GM21619 (cell line): Measurements from ENCODE around the gene RGS6.

Experiments
- ATAC-seq: cut with Tn5 transposase; IDR thresholded peaks from one replicate; pipeline ENCODE4 v1.9.1; 2021; ENCODE audit not compliant: unreplicated experiment

RGS6 gene

GRCh38 chr14:72063761-72064282 is 131.6 kb downstream of the RGS6 start:
- ATAC-seq = no peak

DNA sequence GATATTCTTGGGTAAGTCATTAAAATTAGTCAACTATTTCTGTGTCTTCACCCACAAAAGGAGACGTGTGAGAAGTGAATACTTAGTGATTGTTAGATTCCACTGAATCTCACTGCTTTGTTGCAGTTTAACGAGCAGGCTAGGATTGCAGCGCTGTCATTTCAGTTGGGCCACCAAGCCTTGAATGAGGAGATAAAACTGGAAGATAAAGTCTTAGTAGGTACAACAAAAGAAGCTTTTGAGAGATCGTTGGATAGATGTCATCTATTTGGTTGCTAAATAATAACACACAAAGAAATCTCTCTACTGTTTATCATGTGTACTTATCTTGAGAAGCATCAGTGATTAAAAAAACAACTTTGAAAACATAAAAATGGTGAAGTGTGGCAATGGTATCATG is 132.3 kb downstream of the RGS6 start:
- ATAC-seq = no peak

DNA sequence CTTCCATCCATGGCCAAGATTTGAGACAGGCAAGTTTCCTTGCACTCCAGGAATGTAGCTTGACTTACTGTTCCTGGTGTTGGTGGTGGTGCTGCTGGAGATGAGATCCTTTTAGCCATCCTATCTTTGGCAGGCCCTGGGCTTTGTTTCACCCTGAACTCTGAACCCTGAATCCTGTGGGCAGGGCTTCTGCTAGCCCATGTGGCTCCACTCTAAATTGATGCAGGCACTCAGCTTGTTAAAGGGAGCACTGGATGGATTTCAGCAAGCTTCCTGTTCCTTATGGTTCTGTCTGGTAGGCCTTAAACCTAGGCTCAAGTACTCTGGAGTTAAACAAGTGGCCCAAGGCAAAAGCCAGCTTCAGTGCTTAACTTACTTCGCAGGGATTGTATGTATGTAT is 138.2 kb downstream of the RGS6 start:
- ATAC-seq = no peak

DNA sequence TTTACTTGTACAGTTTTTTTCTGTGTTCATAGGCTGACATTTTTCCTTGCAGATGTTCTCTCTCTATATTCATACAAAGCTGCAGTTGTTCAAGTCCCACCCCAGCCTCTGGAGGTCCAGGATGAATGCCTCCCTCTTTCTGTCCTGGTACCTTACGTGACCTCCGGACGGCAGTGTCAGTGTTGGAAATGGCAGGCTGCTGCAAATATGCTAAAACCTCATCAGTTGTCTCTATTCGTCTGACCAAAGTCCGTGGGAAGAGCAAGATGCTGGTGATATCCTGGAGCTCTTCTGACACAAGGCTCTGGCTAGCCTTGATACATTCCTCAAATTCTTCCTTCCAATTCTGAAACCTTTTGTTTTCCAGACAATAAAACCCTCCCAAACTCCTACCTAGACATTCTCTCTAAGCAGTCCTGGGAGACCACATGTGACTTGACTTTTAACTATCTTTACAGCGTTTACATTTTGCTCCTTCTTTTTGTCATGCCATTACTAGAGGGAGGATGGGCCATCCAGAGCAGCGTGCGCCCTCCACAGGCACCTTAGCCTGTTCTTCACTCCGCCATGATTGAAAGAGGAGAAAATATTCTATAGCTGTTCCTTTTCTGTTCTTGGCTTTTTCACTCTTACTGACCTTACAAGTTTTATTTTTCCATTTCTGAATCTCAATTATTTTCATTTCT is 143.6 kb downstream of the RGS6 start:
- ATAC-seq = no peak

- no peak for ATAC-seq
These were observed 148.9 kb downstream of the RGS6 start for GRCh38 chr14:72081137-72081536.

DNA sequence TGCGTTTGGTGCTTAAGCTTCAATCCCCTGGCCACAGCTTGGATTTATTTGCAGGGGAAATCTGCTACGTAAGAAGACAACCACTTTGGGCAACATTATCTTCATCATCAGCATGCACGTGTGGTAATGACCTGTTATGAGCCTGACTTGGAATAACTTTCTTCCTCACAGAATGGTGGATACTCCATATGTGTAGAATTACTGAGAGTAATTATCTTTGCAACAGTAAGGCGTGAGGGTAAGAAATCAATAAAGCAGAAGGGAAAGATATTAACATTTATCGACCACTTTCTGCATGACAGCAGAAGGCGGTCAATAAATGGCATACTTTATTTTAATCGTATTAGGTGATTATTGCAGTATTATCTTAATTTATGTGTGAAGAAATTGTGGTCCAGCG is 152.7 kb downstream of the RGS6 start:
- no peak for ATAC-seq

DNA sequence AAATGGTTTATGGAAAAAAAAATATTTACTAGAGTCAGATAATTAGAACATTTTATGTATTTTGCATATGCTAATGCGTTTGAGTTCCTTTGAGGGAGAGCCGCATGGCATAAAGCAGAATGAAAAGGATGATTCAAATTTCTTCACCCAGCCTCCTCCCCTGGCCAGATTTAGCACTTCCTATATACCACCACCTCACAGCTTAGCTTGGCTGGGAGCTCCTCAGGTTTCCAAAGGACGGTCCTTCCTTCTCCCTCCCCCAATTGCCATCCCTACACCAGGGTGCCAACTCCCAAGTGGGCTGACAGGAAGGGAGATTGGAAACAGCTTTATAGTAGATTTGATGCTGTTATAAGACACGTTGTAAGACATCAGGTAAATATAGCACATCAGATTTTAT is 157.4 kb downstream of the RGS6 start:
- ATAC-seq = no peak

GRCh38 chr14:72094844-72095582 is 162.8 kb downstream of the RGS6 start:
- no peak for ATAC-seq

DNA sequence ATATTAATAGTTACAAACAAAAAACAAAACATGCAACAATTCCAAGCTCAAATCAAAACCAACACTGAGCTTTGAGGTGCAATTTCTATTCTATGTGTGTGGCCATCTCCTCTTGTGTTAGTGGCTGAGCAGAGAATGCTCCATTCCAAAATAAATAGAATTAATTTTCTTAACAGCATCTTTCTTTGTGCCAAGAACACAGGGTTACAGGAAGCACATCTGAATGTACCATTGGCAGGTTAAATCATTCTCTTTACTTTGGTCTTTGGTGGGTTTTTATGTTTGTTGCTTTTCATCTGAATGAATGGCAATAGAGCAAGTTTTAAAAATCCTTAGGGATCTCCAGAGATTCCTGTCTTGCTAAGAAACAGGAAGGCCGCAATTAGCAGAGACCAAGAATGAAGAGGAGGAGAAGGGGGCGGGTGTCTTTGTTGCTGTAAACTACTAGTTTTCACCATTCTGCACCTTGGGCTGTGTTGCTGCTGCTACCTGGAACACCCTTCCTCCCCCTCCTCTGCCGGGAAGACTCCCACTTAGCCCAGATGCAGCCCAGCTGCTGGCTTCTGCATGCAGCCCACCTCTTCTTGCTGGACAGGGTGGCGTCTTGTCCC is 165.0 kb downstream of the RGS6 start:
- no peak for ATAC-seq

- no peak for ATAC-seq
These were observed 166.0 kb downstream of the RGS6 start for GRCh38 chr14:72098210-72098609.

DNA sequence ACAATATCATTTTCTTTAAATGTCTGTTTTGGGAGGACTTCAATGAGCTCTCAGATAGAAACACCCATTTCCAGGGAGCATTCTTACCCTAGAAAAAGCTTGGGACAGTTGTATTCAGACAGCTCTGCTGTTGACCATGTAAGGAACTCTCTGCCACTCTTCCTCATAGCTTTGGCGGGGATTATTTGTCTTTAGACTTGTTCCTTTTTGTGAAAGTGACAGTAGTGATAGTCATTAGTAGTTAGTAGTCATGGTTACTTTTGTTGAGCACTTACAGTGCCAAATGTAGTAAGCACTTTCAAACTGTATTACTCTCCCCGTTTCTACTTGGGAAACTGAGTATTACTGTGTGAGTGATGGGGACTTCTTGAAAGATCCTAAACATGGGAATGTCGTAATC is 167.3 kb downstream of the RGS6 start:
- ATAC-seq = no peak

GRCh38 chr14:72104011-72104613 is 171.9 kb downstream of the RGS6 start:
- ATAC-seq = no peak

GRCh38 chr14:72111911-72112310 is 179.7 kb downstream of the RGS6 start:
- ATAC-seq = no peak

DNA sequence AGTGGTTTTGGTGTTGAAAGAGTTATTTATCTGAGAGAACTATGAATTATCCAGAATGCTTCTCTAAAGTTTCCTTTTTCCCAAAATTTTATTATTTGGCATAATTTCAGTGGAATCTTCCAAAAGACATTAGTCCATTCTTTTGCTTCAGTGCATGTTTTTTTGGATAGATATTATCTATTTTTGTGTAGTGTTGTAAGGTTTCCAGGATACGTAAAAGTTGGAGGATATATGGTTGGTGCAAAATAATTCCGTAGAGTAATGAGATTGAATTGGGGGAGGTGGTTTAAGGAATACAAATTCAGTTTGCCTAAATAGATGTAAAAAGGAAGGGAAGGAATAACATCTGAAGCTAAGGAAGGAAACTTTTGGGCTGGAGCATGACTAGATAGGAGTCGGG is 186.6 kb downstream of the RGS6 start:
- no peak for ATAC-seq

GRCh38 chr14:72120315-72120714 is 188.1 kb downstream of the RGS6 start:
- ATAC-seq = no peak

- no peak for ATAC-seq
These were observed 191.5 kb downstream of the RGS6 start for GRCh38 chr14:72123755-72124154.

DNA sequence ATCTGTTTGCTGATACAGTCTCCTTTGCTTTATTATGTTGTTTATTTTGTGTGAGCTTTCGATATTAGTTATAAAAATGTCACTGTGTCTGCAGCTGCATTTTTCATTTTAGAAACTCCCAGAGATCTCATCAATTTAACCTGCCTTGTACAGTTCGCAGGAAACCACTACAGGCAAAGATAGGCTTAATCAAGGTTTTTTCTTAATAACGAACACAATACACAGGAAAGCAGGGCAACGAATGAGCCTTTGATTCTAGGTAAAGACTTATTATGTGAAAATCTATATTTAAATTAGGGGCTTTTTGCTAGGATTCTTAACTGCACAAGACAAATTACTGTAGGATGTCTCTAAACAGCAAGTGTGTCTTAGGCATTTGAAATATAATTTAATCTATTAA is 191.9 kb downstream of the RGS6 start:
- no peak for ATAC-seq

GRCh38 chr14:72126091-72126490 is 193.9 kb downstream of the RGS6 start:
- ATAC-seq = no peak

DNA sequence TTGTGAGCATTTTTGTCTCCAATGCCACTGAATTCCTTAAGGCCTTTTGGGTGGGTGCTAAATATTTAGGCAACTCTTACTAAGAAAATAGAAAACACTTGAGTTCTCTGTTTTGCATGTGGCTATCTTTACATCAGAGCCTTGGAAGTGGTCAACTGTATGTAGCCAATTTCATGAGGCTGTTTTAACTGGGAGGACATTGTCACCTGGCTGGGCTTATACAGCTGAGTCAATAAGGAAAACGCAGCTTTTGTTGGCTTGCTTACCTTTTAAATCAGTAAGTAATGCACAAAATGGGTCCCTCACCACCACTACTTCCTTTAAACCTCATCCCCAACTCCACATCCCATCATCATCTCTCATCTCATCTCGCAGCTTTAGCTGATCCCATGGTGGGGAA is 194.3 kb downstream of the RGS6 start:
- no peak for ATAC-seq

- no peak for ATAC-seq
These were observed 196.4 kb downstream of the RGS6 start for GRCh38 chr14:72128629-72129028.

DNA sequence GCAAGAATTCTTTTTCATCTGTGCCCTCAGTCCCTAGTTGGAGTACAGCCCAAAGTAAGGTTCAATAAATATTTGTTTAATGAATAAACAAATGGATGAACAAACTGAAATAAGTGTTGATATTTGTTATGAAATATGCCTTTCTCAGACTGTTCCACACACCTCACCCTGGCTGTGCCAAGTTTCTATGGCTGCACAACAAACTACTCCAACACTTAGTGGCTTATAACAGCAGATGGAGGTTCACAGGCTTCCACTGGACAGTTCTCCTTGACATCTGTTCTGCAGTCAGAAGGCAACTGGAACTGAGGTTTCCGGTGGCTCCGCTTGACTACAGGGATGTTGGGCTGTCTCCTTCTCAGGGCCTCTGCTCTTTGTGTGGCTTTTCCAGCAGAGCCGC is 197.1 kb downstream of the RGS6 start:
- ATAC-seq = no peak

DNA sequence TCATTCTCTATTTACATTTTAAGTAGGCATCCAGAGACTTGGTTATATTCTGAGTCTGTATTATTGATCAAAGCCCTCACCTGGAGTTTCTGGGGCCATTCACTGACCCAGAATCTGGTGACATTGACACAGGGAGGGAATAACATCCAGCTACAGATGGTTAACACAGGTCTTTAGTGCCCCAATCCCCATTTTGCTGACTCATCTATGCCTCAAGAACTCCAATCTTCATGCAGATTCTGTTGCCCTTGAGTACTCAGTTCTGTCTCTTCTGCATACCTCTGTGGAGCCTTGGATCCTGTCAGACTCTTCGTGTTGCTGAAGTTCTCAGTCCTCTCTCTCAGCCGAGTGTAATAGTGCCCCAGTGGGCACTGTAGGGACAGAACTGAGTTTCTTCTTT is 208.9 kb downstream of the RGS6 start:
- no peak for ATAC-seq
